Mesothelial cell of epicardium (in vitro differentiated cells): ENCODE results near the gene PCYT2. TPM values are rescaled to one million over a fixed set of nuclear protein-coding genes. Genes with fewer than 3 reads are reported as not detected.

Experiments
- DNase-seq, 2 experiments: peaks; one replicate each; pipeline ENCODE4 v3.0.0; 2021; ENCODE audit warnings: low spot score in 2 of 2; ENCODE audit not compliant: unreplicated experiment in 2 of 2
- H3K27ac Mint-ChIP-seq: 2 replicates; pipeline ENCODE4 v1.8.0; 2021; ENCODE audit warnings: mixed read lengths
- H3K27me3 Mint-ChIP-seq: 2 replicates; pipeline ENCODE4 v1.8.0; 2021; ENCODE audit warnings: low read depth, mixed read lengths
- H3K36me3 Mint-ChIP-seq: 2 replicates; pipeline ENCODE4 v1.8.0; 2021; ENCODE audit warnings: mixed read lengths
- H3K4me1 Mint-ChIP-seq: 2 replicates; pipeline ENCODE4 v1.8.0; 2021; ENCODE audit warnings: mixed read lengths
- H3K4me3 Mint-ChIP-seq: 2 replicates; pipeline ENCODE4 v1.8.0; 2021; ENCODE audit warnings: mild to moderate bottlenecking, moderate library complexity, mixed read lengths
- H3K9me3 Mint-ChIP-seq: 2 replicates; pipeline ENCODE4 v1.8.0; 2021; ENCODE audit warnings: mixed read lengths
- CTCF ChIP-seq: fragments of 200-600 bp; sonication (generic); IDR thresholded peaks from one replicate; pipeline ENCODE4 v1.5.0; 2021; ENCODE audit warnings: antibody characterized with exemption; ENCODE audit not compliant: unreplicated experiment
- total RNA-seq: library from RNA; stranded (reverse); gene quantifications from 3 replicates; pipeline ENCODE4 v1.2.1, GENCODE V29; 2021

The PCYT2 gene
- total RNA-seq: 16.8 to 20.5 TPM (median 17.5 TPM) in 3 replicates

GRCh38 chr17:81911277-81911961 is at the start of gene PCYT2:
Gene PCYT2 (minus strand): TSS chr17:81911399. CDS start chr17:81911355, 44 bp downstream.
- Mint-ChIP-seq H3K27ac (peak within 1 kb of the TSS; percentile 64), H3K9me3 (no peaks in the 10 kb centered on the region), H3K4me3 (peak within 1 kb of the TSS; percentile 82), H3K36me3 (peaks cover 11% of the 10 kb centered on the region), H3K4me1 (peaks cover 3% of the 10 kb centered on the region), H3K27me3 (no peaks in the 10 kb centered on the region)
- peak; percentile 91 to 92 for DNase-seq
- TF ChIP-seq CTCF: peak; percentile 35

- H3K27me3 Mint-ChIP-seq: peaks cover 55% of the 10 kb centered on the region
- no peak for TF ChIP-seq CTCF
- H3K4me1 Mint-ChIP-seq: peaks cover 6% of the 10 kb centered on the region
- no peak overlapping the region for H3K27ac Mint-ChIP-seq
- no peaks in the 10 kb centered on the region for H3K9me3 Mint-ChIP-seq
- no peak for DNase-seq
- H3K36me3 Mint-ChIP-seq: no peaks in the 10 kb centered on the region
- H3K4me3 Mint-ChIP-seq: peak overlapping the region; percentile 30
These were observed 49.1 kb upstream of the PCYT2 start for GRCh38 chr17:81960130-81960958.

- H3K27me3 Mint-ChIP-seq: peaks cover 48% of the 10 kb centered on the region
- peak; percentile 35 for TF ChIP-seq CTCF
- H3K9me3 Mint-ChIP-seq: no peaks in the 10 kb centered on the region
- H3K27ac Mint-ChIP-seq: no peak overlapping the region
- no peaks in the 10 kb centered on the region for H3K36me3 Mint-ChIP-seq
- H3K4me3 Mint-ChIP-seq: peak overlapping the region; percentile 50
- peaks cover 6% of the 10 kb centered on the region for H3K4me1 Mint-ChIP-seq
- peak; percentile 65 to 84 for DNase-seq
These were observed 48.3 kb upstream of the PCYT2 start for GRCh38 chr17:81959362-81960129.

GRCh38 chr17:81958633-81959342 is 47.6 kb upstream of the PCYT2 start:
- H3K4me1 Mint-ChIP-seq: peaks cover 6% of the 10 kb centered on the region
- no peaks in the 10 kb centered on the region for H3K9me3 Mint-ChIP-seq
- DNase-seq: no peak
- no peaks in the 10 kb centered on the region for H3K36me3 Mint-ChIP-seq
- TF ChIP-seq CTCF: peak; percentile 5
- no peak overlapping the region for H3K27ac Mint-ChIP-seq
- peak overlapping the region; percentile 50 for H3K4me3 Mint-ChIP-seq
- peaks cover 41% of the 10 kb centered on the region for H3K27me3 Mint-ChIP-seq
